Panc1 (cell line): Measurements from ENCODE around the gene RRP8.

Experiments used
- CTCF ChIP-seq: fragments of 450-650 bp; IDR thresholded peaks from 2 replicates; pipeline ENCODE4 v1.5.1; 2017; ENCODE audit warnings: mild to moderate bottlenecking
- POLR2AphosphoS5 ChIP-seq: IDR thresholded peaks from 2 replicates; pipeline ENCODE4 v1.6.1; 2012; ENCODE audit warnings: mild to moderate bottlenecking, low read depth, low read length, moderate library complexity
- SIN3A ChIP-seq: IDR thresholded peaks from 2 replicates; pipeline ENCODE4 v1.6.1; 2012; ENCODE audit warnings: low read depth, mild to moderate bottlenecking, low read length, moderate library complexity, borderline replicate concordance; ENCODE audit not compliant: insufficient read depth

GRCh38 chr11:6647836-6648235 is 44.4 kb upstream of the RRP8 start:
- TF ChIP-seq CTCF (no peak), POLR2AphosphoS5 (no peak), SIN3A (no peak)
